GM19239 (cell line): ENCODE data around the gene GMEB1.
"Not testable (repeated sequence)": the region's sequence is repeated elsewhere in the genome, so short reads cannot be mapped to it uniquely, and the experiment has no call there.

ENCODE experiments used
- DNase-seq: peaks from one replicate; pipeline ENCODE4 v3.0.0; 2011; ENCODE audit warnings: low spot score; ENCODE audit not compliant: insufficient read length
- FAIRE-seq: peaks from 2 replicates; lab custom pipeline; 2011; peaks lifted over from hg19 to GRCh38; lab: Jason Lieb, UNC

The GMEB1 gene

DNA sequence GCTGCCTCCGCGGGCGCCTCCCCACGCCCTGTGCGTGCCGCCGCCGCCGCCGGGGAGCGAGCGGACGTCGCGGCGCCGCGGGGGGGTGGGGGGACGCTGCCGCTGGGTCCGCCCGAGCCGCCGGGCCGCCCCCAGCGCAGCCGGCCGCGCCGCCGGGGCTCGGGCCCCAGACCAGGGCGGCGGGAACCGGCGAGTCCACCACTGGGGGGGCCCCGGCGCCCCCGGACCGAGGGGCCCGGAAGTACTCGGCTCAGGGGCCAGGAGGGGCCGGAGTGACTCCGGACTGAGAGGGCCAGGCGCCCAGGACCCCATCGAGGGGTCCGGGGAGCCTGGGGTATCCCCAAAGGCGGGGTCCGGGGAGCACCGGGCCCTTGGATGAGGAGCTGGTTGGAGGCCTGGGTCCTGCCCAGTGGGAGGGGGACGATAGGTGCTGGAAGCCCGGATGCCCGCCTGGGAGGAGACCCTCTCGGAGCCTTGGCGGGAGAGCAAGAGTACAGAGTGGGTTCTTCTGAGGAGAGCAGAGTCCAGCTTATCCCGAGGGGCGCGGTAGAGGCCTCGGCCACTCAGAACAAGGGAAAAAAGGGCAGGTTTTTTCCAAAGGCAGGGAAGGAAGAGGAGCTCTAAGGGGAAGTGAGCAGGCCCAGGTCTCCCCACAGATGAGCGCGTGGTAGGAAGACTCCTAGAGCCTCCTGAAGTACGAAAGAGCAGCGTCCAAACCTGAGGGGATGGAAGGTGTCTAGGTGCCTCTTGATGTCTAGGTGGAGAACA is 556 bp downstream of the GMEB1 start:
- FAIRE-seq (no peak), DNase-seq (peak; percentile 36)

DNA sequence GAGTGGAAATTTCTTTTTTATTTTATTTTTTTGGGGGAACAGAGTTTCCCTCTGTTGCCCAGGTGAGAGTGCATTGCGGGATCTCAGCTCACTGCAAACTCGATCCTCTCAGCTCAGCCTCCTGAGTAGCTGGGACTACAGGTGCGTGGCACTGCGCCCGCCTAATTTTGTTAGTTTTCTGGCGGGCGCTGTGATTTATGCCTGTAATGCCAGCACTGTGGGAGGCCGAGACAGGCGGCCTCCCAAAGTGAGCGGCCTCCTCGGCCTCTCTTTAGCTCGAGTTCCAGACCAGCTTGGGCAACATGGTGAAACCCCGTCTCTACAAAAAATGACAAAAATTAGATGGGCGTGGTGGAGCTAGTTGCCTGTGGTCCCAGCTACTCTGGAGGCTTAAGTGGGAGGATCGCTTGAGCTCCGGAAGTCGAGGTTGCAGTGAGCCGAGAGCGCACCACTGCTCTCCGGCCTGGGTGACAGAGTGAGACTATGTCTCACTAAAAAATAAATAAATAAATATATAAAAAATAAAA is 2.7 kb downstream of the GMEB1 start:
- FAIRE-seq (no peak), DNase-seq (no peak)

DNA sequence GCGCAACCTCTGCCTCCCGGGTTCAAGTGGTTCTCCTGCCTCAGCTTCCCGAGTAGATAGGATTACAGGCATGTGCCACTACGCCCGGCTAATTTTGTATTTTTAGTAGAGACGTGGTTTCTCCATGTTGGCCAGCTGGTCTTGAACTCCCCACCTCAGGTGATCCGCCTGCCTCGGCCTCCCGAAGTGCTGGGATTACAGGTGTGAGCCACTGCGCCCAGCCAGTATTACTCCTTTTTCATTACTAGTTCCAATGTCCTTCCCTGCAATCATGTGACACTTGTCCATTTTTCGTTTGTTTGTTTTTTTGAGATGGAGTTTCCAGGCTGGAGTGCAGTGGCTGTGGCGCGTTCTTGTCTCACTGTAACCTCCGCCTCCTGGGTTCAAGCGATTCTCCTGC is 4.4 kb downstream of the GMEB1 start:
- DNase-seq, FAIRE-seq: not testable (repeated sequence)

DNA sequence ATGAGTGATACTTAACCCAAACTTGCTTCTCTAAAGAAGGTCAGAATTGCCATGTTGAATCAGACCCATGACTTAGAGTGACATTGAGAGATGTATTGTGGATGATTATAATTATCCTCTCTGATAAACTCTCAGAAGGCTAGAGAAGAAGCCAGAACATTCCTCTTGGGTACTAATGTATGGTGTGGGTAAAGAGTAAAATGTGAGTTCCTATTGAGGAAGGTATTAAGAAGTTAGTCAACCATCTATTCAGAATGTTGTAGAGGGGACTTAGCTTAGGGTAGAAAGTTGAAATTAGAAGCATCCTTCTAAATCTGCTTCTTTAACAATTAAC is 7.3 kb downstream of the GMEB1 start:
- DNase-seq (no peak), FAIRE-seq (no peak)

DNA sequence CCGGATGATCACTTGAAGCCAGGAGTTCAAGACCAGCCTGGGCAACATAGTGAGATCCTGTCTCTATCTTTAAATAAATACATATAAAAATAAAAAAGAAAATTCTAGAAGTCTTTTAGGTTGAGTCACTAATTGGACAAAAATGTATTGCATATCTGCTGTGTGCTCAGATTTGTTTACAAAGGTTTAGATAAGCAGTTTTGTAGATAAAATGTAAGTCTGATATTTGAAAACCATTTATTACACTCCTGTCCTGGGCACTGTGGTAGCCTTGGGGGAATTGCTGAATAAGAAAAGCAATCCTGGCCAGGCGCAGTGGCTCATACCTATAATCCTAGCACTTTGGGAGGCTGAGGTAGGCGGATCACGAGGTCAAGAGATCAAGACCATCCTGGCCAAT is 11.6 kb downstream of the GMEB1 start:
- no peak for DNase-seq
- FAIRE-seq: no peak

DNA sequence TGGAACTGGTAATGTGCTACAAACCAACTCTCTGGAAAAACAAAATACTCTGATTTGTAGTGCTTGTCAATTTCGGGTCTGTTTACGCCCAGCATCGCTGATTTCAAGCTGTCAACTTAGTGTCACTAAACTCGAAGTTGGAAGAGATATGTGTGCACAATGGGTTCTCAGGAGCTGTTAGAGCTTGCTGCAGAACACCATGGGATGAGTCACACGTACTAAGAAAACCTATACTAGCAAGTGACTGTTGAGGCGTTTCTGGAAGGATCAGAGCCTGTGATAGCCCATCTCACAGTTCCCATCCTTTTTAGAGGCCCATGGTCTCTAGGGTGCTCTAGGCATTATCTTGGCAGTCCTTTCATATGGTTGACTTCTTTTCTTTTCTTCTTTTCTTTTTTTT is 14.3 kb downstream of the GMEB1 start:
- no peak for DNase-seq
- FAIRE-seq: no peak

DNA sequence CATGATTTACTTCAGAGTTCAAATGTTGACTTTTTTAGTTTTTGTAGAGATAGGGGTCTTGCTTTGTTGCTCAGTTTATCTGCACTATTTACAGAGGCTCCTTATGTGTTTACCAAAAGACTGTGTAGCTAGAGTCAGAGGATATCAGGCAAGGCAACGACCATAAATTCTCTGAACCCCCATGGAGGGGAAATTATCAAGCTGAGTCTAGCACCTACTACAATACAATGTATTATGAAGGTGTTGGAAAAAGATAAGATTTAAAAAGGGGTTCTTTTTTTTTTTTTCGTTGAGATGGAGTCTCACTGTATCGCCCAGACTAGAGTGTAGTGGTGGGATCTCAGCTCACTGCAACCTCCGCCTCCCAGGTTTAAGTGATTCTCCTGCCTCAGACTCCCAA is 16.4 kb downstream of the GMEB1 start:
- no peak for FAIRE-seq
- no peak for DNase-seq

DNA sequence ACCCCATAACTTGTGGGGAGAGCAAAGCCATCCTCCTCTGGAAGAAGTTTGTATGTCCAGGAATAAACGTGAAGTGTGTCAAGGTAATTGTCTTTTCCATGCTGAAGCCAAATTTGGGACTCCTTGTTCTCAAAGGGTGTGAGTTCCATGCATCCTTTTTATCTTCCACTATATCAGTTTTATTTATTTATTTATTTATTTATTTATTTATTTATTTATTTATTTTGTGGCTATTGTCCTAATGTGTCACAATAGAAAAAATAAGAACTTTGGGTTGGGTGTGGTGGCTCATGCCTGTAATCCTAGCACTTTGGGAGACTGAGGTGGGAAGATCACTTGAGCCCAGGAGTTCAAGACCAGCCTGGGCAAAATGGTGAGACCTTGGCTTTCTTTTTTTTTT is 23.0 kb downstream of the GMEB1 start:
- DNase-seq, FAIRE-seq: not testable (repeated sequence)

DNA sequence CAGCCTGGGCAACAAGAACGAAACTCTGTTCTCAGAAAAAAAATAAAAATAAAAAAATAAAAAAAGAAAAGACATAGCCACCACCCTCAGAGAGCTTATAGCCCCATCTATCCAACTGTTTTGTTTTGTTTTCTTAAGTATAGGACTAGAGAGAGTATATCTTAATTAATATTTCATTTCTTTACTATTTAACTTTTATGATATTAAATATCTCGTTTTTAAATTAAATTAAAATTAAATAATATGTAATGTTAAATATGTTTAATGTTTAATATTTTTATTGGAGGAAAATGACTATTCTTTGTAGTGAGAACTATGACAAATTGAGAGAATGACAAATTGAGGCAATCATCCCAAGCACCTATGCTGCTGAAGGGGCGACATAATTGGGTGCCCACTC is 35.0 kb downstream of the GMEB1 start:
- DNase-seq (no peak), FAIRE-seq (no peak)

DNA sequence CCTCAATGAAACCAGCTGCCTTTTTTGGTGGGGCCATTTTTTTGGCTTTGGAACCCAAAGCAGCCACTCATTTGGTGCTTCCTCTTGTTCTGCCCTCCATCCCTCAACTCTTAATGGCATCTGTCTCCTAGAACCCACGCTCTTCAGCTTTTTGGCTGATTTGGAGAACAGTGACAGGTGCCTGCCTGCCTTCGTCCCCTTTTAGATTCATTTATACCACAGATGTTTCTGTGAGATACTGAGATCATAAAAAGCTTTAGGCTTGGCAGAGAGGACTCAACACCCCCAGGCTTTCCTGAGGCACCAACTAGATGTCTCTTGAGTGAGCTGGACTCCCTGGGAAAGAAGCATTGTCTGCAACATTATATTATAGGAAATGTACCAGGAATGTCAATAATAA is 47.8 kb downstream of the GMEB1 start:
- no peak for DNase-seq
- FAIRE-seq: no peak

DNA sequence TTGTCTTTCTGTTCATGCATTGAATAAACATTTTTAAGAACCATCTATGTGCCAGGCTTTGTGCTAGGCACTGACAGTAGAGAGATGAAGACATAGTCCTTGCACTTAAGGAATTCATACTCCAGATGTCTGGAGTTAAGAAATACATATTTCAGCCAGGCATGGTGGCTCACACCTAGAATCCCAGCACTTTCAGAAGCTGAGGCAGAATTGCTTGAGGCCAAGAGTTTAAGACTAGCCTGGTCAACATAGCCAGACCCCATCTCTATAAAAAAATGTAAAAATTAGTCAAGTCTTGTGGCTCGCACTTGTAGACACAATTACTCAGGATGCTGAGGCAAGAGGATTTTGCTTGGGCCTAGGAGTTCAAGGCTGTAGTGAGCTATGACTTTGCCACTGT is 49.6 kb downstream of the GMEB1 start:
- no peak for FAIRE-seq
- no peak for DNase-seq

DNA sequence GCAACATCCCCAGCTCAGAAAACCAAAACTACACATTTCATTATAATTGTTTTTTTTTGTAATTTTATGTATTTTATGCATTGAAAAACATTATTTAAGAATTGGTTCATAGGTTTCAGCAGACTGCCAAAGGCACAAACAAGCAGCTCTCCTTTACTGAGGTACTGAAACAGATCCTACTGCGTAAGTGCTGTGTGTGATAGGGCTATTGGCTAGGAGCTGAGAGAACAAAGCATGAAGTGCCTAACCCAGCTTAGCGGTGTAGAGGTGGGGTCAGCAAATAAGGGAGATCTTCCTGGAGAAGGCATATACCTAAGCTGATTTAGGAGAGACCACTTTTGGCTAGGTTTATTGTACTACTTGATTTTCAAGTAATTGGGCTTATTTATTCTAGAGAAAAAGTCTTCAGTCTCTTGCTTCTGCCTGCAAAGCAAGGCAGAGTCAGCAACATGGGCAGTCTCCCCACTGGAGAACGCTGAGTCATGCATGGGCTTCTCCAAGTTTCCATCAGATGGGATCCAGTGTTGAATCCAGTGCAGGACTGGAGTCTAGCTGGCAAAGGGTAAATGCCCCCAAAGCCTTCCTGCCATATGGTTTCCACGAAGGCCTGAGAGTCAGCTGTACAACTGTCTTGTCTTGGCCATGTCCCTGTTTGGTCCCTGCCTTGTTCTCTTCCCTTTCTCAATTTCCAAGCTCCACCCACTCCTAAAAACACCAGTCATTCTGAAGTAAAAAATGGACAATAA is 50.2 kb downstream of the GMEB1 start:
- no peak for FAIRE-seq
- DNase-seq: no peak

DNA sequence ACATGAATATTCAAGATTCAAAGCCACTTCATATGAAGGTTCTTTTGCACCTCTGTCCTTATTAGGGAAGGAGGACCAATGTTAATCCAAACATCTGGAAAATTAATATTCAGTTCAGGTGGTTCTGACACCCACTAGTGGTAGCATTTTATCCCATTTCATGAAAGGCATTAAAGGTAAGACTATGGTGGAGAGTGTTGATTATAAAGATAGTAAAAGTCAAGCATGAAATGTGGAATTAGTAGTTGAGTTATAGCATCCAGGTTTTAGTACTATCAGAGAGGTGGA is 50.7 kb downstream of the GMEB1 start:
- FAIRE-seq (no peak), DNase-seq (no peak)

DNA sequence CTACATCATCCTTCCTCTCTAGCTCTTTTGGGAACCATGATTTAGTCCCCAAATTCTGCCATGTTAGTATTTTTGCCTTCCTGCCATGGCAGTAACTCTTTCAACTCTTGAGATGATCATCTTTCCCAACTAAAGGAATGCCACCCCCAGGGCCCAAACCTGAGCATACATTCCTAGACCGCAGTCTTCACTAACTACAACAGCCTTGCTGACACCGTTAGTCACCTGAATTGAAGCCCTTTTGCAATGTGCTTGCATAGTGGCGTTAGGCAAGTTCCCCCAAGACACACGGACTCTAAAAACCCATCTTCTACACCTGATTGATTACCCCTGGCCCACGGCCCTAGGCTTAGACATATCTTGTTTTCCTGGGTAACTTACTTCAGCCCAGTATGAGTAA is 51.8 kb downstream of the GMEB1 start:
- FAIRE-seq: no peak

DNA sequence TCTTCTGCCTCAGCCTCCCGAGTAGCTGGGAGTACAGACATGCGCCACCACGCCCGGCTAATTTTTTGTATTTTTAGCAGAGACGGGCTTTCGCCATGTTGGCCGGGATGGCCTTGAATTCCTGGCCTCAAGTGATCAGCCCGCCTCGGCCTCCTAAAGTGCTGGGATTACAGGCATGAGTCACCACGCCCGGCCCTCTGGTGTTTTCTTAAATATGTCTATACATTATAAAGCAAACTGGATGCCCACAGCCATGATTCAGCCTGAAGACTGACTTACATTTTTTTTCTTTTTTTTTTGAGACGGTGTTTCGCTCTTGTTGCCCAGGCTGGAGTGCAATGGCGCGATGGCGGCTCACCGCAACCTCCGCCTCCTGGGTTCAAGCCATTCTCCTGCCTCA is 53.3 kb downstream of the GMEB1 start:
- not testable (repeated sequence) for FAIRE-seq, DNase-seq

More for the DNA sequence above, 51.8 kb downstream of the GMEB1 start:
- DNase-seq: no peak

DNA sequence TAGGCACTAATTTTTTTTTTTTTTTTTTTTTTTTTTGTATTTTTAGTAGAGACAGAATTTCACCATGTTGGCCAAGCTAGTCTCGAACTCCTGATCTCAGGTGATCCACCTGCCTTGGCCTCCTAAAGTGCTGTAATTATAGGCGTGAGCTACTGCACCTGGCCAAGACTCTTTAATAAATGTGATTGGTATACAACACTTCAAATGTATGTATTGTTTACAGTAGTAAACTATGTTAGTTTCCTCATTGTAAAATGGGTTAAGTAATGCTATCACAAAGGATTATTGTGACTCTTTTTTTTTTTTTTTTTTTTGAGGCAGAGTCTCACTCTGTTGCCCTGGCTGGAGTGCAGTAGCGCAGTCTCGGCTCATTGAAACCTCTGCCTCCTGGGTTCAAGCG is 56.8 kb downstream of the GMEB1 start:
- FAIRE-seq: not testable (repeated sequence)

DNA sequence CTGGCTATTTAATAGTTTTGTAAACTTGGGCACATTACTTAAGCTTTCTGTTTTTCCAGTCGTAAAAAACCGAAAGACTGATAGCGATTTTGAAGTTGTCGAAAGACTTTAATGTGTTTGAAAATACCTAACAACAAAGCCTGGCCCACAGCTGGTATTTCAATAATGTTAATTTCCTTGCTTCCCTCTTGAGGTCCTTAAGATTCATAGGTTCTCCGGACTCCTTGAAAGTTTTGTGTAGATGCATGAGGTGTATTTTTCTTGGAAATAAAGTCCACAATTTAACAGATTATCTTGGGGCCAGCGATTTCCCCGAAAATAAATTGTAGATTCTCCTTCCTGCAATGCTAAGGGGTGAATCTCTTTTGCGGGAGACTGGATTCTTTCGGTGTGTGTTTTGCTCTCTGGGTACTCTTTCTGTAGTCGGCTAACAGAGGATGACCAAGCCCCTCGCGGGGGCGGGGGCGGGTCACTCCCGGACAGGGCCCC is 67.4 kb downstream of the GMEB1 start:
- no peak for DNase-seq
- FAIRE-seq: no peak

More for the DNA sequence above, 56.8 kb downstream of the GMEB1 start:
- not testable (repeated sequence) for DNase-seq

DNA sequence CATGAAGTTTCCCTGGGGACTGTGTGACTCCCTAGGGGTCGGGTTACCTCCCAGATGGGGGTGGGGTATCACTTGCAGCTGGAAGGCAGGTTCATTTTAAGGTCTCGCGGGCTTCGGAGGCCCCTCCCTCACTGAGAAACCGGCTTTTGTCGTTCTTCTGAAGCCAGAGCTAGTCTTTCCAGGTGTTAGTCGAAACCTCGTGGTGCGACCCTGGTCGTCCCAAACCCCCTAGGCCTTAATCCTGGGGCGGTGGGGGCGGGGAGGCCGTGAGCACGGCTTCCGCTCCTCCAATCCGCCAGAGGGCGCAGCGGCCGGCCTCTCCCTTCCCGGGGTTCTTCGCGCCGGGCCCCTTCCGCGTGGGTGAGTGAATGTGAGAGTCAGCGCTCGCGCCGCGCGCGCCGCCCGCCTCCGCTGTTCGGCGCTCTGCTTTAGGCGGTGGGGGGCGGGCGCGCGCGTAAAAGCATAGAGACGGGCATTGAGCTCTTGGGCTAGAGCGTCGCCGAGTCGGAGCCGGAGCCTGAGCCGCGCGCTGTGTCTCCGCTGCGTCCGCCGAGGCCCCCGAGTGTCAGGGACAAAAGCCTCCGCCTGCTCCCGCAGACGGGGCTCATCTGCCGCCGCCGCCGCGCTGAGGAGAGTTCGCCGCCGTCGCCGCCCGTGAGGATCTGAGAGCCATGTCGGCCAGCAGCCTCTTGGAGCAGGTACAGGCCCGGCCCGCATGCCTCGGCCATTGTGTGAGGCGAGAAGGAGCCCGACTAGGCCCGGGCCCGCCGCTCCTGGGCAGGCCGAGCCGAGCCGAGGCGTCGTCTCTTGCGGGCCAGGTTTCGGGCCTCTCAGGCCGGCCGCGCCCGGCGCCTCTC is 68.1 kb downstream of the GMEB1 start, which contains the start of gene YTHDF2:
YTHDF2 (plus strand) TSS at position 491 of the 857 bp plus-strand sequence; CDS start at position 672, 181 bp downstream.
- DNase-seq (peak; percentile 78), FAIRE-seq (peak; percentile 88)

DNA sequence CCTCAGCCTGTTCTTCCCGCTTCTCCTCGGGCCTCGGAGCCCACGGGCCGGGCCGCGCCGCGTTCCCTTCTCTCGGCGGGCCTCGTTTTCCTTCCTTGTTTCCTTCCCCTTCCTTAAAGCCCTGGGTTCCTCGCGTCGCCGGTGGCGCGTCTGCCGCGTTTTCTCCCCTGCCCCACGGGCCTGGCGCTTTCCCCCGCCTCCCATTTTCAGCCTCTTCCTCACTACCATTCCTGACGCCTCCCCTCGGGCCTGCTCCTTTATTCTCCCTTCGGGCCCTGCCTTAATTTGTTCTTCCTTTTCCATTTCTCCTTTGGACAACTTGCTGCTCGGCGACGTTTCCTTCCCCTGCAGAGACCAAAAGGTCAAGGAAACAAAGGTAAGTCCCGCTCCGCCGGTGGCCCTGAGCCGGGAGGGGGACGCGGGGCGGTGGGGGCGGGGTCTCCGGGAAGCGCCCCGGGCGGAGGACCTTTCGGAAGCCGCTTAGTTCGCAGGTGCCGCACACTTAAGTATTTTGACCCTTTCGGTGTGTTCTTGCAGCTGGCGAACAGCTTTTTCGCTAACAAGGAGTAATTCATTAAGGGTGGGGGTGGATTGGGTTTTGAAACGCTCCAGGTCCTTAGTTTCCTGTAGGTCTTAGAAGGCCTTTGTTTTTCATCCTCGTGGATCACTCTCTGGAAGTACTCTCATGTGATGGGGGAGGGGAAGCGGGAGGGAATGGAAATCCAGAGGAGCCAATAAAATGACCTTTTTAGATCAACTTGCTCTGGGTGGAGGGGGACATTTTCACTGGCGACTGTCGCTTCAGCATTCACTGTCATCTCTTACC is 68.9 kb downstream of the GMEB1 start:
- FAIRE-seq (peak; percentile 76), DNase-seq (peak; percentile 36)

DNA sequence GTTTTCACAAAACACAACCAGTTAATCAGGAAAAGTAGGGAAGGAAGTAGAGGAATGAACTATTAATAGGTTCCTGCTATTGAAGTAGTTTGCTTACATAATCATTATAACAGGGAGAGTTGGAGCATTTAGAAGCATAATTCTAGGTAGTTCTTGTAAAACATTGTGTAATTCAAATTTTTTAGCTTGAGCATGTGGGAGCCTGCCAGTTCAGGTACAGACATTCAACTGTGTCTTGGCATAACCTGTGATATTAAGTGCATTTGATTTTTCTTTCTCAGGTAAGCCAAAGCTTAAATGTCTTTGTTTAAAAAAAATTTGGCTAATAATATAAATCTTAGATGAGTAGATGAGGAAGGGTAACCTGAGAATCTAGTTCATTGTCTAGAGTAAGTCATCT is 71.5 kb downstream of the GMEB1 start:
- no peak for FAIRE-seq
- no peak for DNase-seq
